HepG2 (cell line): Measurements from ENCODE around the gene MBNL3. TPM values are rescaled to one million over a fixed set of nuclear protein-coding genes. Genes with fewer than 3 reads are reported as not detected.

Experiments used
- CBFB ChIP-seq: sonication (generic); formaldehyde crosslinking; IDR thresholded peaks from 2 replicates; pipeline ENCODE4 v1.4.0; 2020; ENCODE audit warnings: missing genetic modification reagents
- DPF2 ChIP-seq: sonication (generic); formaldehyde crosslinking; IDR thresholded peaks from 2 replicates; pipeline ENCODE4 v1.4.0; 2020; ENCODE audit warnings: mild to moderate bottlenecking, low read depth, missing genetic modification reagents, borderline replicate concordance
- GATAD2A ChIP-seq: IDR thresholded peaks from 2 replicates; pipeline ENCODE4 v1.6.1; 2016
- HNRNPH1 ChIP-seq: fragments of 200-400 bp; formaldehyde crosslinking; optimal IDR thresholded peaks from 2 replicates; pipeline ENCODE3; 2017; ENCODE audit warnings: mild to moderate bottlenecking, low read depth, low read length
- NR2F6 ChIP-seq, 2 experiments: IDR thresholded peaks; 2 replicates each; pipeline ENCODE4 v1.6.1; 2016; ENCODE audit warnings: antibody characterized with exemption in 1 of 2, mild to moderate bottlenecking in 1 of 2
- RFX3 ChIP-seq: IDR thresholded peaks from 2 replicates; pipeline ENCODE4 v1.6.1; 2016; ENCODE audit warnings: missing biosample characterization, missing genetic modification reagents
- RNF2 ChIP-seq: fragments of 450-650 bp; conservative IDR thresholded peaks from 2 replicates; pipeline ENCODE4 v1.6.1; 2016; ENCODE audit warnings: low read depth
- TBX2 ChIP-seq: sonication (generic); formaldehyde crosslinking; IDR thresholded peaks from 2 replicates; pipeline ENCODE4 v1.5.0; 2020; ENCODE audit warnings: missing genetic modification reagents, mild to moderate bottlenecking, borderline replicate concordance
- ZBTB20 ChIP-seq: sonication (generic); formaldehyde crosslinking; IDR thresholded peaks from 2 replicates; pipeline ENCODE4 v1.8.1; 2023; ENCODE audit warnings: missing genetic modification reagents, low read depth, mild to moderate bottlenecking, borderline replicate concordance
- ZNF44 ChIP-seq: sonication (generic); formaldehyde crosslinking; IDR thresholded peaks from 2 replicates; pipeline ENCODE4 v1.5.1; 2020; ENCODE audit warnings: mild to moderate bottlenecking, missing genetic modification reagents
- ZNF652 ChIP-seq: IDR thresholded peaks from 2 replicates; pipeline ENCODE4 v1.6.1; 2016; ENCODE audit warnings: low read depth, borderline replicate concordance
- ZNF670 ChIP-seq: sonication (generic); formaldehyde crosslinking; IDR thresholded peaks from 2 replicates; pipeline ENCODE4 v1.8.0; 2022; ENCODE audit warnings: mild to moderate bottlenecking, missing genetic modification reagents, borderline replicate concordance
- ZNF777 ChIP-seq: sonication (generic); formaldehyde crosslinking; IDR thresholded peaks from 2 replicates; pipeline ENCODE4 v1.4.0; 2020; ENCODE audit warnings: missing genetic modification reagents
- polyA plus RNA-seq, 8 experiments: library from polyadenylated mRNA; depleted of rRNA in 3 of 8; stranded (reverse) in 7 of 8; unstranded in 1 of 8; fragments of >200 nt; fragmentation: Illumina TruSeq in 4 of 8; extraction: Trizol in 4 of 8; gene quantifications; 2 replicates each; pipeline versions ENCODE4 v1.2.1 to v1.2.3, GENCODE V29; 2011 to 2016; ENCODE audit warnings: low read depth in 4 of 8, missing spikeins in 1 of 8, mixed read lengths in 1 of 8; ENCODE audit not compliant: insufficient read depth in 1 of 8
- total RNA-seq, 5 experiments: library from RNA; depleted of rRNA; stranded (reverse); fragments of >200 nt; fragmentation: Illumina TruSeq; extraction: Trizol; gene quantifications; 2 replicates each; pipeline ENCODE4 v1.2.3, GENCODE V29; 2016; ENCODE audit warnings: low read depth in 1 of 5
- TF ChIP-seq, protein P1 (sequence below): sonication (generic); formaldehyde crosslinking; IDR thresholded peaks from 2 replicates; pipeline ENCODE4 v1.4.0; 2020; ENCODE audit warnings: mild to moderate bottlenecking, missing genetic modification reagents
- TF ChIP-seq, protein P2 (sequence below): IDR thresholded peaks from 2 replicates; pipeline ENCODE4 v1.6.1; 2016; ENCODE audit warnings: low read depth
- TF ChIP-seq, protein P3 (sequence below): sonication (generic); formaldehyde crosslinking; IDR thresholded peaks from 2 replicates; pipeline ENCODE4 v1.4.0; 2020; ENCODE audit warnings: missing genetic modification reagents
- TF ChIP-seq, protein P4 (sequence below): sonication (generic); formaldehyde crosslinking; IDR thresholded peaks from 2 replicates; pipeline ENCODE4 v1.9.0; 2021; ENCODE audit warnings: missing genetic modification reagents, mild to moderate bottlenecking, borderline replicate concordance
- TF ChIP-seq, protein P5 (sequence below): sonication (generic); formaldehyde crosslinking; IDR thresholded peaks from 2 replicates; pipeline ENCODE4 v1.4.0; 2020; ENCODE audit warnings: missing genetic modification reagents, mild to moderate bottlenecking, borderline replicate concordance
- TF ChIP-seq, protein P6 (sequence below): IDR thresholded peaks from 2 replicates; pipeline ENCODE4 v1.6.1; 2016

MBNL3 gene
- total and polyA plus RNA-seq, 2 of the 13 experiments (the other 11 are each of a cell fraction or from before 2014, with no cell fraction given), result 155 to 257 TPM

DNA sequence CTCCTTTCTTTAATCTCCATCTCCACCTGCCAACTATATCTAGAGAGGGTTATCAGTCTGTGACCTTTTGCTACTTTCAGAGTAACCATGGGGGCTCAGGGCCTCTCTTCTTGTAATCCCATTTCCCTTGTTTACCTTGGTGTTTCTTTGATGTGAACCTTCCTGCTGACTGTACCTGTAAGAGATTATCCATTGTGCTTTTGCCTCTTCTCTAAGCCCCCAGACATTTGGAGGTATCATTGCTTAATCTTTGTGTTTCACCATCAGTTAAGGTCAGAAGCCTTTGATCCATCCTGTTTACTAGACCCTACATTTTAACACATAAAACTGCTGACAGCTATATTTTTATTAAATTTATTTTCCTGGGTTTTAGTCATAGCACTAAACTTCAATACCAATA, 157.8 kb downstream of the MBNL3 start (continued):
- TF ChIP-seq, protein P1, sequence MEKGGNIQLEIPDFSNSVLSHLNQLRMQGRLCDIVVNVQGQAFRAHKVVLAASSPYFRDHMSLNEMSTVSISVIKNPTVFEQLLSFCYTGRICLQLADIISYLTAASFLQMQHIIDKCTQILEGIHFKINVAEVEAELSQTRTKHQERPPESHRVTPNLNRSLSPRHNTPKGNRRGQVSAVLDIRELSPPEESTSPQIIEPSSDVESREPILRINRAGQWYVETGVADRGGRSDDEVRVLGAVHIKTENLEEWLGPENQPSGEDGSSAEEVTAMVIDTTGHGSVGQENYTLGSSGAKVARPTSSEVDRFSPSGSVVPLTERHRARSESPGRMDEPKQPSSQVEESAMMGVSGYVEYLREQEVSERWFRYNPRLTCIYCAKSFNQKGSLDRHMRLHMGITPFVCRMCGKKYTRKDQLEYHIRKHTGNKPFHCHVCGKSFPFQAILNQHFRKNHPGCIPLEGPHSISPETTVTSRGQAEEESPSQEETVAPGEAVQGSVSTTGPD (CRISPR knock-in tag), result no peak
- no peak for TF ChIP-seq ZBTB20 (CRISPR knock-in tag)
- TF ChIP-seq ZNF652 (CRISPR knock-in tag), result no peak
- TF ChIP-seq, protein P2, sequence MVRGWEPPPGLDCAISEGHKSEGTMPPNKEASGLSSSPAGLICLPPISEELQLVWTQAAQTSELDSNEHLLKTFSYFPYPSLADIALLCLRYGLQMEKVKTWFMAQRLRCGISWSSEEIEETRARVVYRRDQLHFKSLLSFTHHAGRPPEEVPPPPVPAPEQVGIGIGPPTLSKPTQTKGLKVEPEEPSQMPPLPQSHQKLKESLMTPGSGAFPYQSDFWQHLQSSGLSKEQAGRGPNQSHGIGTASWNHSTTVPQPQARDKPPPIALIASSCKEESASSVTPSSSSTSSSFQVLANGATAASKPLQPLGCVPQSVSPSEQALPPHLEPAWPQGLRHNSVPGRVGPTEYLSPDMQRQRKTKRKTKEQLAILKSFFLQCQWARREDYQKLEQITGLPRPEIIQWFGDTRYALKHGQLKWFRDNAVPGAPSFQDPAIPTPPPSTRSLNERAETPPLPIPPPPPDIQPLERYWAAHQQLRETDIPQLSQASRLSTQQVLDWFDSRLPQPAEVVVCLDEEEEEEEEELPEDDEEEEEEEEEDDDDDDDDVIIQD, result peak; percentile 78; the same call in 1 of the 2 replicates
- no peak for TF ChIP-seq RFX3
- TF ChIP-seq NR2F6 (IDR thresholded peaks at IDR 0.05), result peak; percentile 99
- peak; percentile 98 for TF ChIP-seq NR2F6 (CRISPR knock-in tag; IDR thresholded peaks at IDR 0.05)
- TF ChIP-seq, protein P3, sequence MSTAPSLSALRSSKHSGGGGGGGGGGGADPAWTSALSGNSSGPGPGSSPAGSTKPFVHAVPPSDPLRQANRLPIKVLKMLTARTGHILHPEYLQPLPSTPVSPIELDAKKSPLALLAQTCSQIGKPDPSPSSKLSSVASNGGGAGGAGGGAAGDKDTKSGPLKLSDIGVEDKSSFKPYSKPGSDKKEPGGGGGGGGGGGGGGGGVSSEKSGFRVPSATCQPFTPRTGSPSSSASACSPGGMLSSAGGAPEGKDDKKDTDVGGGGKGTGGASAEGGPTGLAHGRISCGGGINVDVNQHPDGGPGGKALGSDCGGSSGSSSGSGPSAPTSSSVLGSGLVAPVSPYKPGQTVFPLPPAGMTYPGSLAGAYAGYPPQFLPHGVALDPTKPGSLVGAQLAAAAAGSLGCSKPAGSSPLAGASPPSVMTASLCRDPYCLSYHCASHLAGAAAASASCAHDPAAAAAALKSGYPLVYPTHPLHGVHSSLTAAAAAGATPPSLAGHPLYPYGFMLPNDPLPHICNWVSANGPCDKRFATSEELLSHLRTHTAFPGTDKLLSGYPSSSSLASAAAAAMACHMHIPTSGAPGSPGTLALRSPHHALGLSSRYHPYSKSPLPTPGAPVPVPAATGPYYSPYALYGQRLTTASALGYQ (CRISPR knock-in tag), result peak; percentile 94
- no peak for TF ChIP-seq HNRNPH1
- TF ChIP-seq, protein P4, sequence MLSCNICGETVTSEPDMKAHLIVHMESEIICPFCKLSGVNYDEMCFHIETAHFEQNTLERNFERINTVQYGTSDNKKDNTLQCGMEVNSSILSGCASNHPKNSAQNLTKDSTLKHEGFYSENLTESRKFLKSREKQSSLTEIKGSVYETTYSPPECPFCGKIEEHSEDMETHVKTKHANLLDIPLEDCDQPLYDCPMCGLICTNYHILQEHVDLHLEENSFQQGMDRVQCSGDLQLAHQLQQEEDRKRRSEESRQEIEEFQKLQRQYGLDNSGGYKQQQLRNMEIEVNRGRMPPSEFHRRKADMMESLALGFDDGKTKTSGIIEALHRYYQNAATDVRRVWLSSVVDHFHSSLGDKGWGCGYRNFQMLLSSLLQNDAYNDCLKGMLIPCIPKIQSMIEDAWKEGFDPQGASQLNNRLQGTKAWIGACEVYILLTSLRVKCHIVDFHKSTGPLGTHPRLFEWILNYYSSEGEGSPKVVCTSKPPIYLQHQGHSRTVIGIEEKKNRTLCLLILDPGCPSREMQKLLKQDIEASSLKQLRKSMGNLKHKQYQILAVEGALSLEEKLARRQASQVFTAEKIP, result no peak
- peak; percentile 46; the same call in 1 of the 2 replicates for TF ChIP-seq CBFB (CRISPR knock-in tag)
- peak; percentile 90 for TF ChIP-seq GATAD2A (CRISPR knock-in tag)
- TF ChIP-seq, protein P5, sequence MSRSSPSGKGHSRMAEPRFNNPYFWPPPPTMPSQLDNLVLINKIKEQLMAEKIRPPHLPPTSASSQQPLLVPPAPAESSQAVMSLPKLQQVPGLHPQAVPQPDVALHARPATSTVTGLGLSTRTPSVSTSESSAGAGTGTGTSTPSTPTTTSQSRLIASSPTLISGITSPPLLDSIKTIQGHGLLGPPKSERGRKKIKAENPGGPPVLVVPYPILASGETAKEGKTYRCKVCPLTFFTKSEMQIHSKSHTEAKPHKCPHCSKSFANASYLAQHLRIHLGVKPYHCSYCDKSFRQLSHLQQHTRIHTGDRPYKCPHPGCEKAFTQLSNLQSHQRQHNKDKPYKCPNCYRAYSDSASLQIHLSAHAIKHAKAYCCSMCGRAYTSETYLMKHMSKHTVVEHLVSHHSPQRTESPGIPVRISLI (CRISPR knock-in tag), result peak; percentile 57; the same call in 1 of the 2 replicates
- no peak for TF ChIP-seq ZNF670 (CRISPR knock-in tag)
- peak; percentile 53; the same call in 1 of the 2 replicates for TF ChIP-seq TBX2 (CRISPR knock-in tag)
- peak; percentile 88 for TF ChIP-seq DPF2 (CRISPR knock-in tag)
- TF ChIP-seq RNF2, result no peak
- TF ChIP-seq ZNF44 (CRISPR knock-in tag), result no peak
- no peak for TF ChIP-seq ZNF777 (CRISPR knock-in tag)
- TF ChIP-seq, protein P6, sequence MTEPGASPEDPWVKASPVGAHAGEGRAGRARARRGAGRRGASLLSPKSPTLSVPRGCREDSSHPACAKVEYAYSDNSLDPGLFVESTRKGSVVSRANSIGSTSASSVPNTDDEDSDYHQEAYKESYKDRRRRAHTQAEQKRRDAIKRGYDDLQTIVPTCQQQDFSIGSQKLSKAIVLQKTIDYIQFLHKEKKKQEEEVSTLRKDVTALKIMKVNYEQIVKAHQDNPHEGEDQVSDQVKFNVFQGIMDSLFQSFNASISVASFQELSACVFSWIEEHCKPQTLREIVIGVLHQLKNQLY (CRISPR knock-in tag), result 0 out of 2 replicates have a peak, but pooled peaks have one; percentile 23
